ENCODE results near the gene PLA2G4C. TPM values are rescaled to one million over a fixed set of nuclear protein-coding genes. Genes with fewer than 3 reads are reported as not detected.

The PLA2G4C gene
- total and polyA plus RNA-seq, 11 donors, result 11.0 to 71.5 (median 39.0) TPM

DNA sequence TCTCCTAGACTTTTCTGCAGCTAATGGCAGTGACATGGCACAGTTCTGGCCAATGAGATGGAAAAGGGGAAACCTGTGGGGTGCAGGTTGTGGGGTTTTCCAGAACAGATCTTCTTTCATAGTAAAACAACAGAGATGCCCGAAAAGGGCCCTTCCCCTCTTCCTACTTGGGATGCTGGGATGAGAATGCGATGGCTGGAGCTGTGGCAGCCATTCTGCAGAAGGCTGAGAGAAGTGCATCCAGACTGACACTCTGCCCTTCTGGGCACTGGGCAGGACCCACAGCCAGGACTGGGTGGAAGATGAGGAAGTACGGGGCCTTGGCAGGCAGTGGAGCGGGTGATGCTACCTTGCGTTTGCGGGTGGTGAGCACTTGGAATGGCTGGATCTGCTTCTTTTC is 16.9 kb upstream of the PLA2G4C start:
- intact Hi-C loops (cut with DNase I), result no loop called here
- Histone ChIP-seq H3K9me3 (no peaks in the 10 kb centered on the region), H3K4me3 (no peak overlapping the region), H3K4me1 (peaks cover 0 to 6% (median 0%) of the 10 kb centered on the region in 12 donors), H3K27ac (no peak overlapping the region), H3K27me3 (no peaks in the 10 kb centered on the region), H3K36me3 (peaks cover 0 to 56% (median 2%) of the 10 kb centered on the region in 9 donors)
- TF ChIP-seq CTCF (IDR thresholded peaks at IDR 0.05) (no peak), POLR2A (IDR thresholded peaks at IDR 0.05) (no peak)
- no peak for ATAC-seq
- DNase-seq, result no peak
- 91 to 99% (median 96%) methylated on average over 6 of the region's 6 CpGs for WGBS, 4 donors

DNA sequence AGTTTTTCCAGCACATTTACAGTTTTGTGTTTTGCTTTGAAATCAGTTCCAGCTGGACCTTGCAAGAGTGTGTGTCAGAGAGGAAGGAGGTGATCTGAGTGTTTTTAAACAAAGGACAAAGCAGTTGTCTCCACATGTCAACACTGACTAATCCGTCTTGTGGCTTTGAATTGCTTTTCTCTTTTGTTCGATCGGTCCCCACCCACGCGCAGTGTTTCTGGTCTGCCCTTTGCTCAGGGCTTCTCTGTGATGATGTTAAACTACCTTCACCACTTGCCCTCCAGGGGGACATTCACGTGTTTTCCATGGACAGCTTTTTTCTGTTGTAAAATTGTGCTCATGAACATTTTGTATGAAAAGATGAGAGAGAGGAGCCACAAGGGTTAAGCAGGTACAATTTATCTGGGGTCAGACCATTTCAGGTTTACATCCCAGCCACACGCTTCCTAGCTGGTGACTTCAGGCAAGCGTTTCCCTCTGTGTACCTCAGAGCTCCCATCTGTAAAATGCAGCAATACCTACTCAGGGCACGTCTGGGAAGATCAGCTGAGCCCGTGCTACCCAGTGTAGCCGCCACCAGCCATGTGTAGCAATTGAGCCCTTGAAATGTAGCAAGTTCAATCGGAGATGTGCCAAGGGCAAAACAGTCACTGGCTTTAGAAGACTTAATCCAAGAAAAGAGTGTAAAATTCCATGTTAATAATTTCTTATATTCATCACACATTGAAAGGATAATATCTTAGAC is 13.5 kb upstream of the PLA2G4C start:
- intact Hi-C loops (cut with DNase I), result no loop called here
- no peaks in the 10 kb centered on the region for H3K27me3 ChIP-seq
- peaks cover 0 to 13% (median 0%) of the 10 kb centered on the region in 12 donors for H3K4me1 ChIP-seq
- no peak overlapping the region for H3K4me3 ChIP-seq
- TF ChIP-seq CTCF (IDR thresholded peaks at IDR 0.05), result peak in 3 of 12 donors; percentile 4 to 17 (median 12)
- TF ChIP-seq POLR2A (IDR thresholded peaks at IDR 0.05), result no peak
- ATAC-seq (peak in 2 of 4 donors; percentile 45 to 78), DNase-seq (no peak)
- WGBS, 4 donors, result 68 to 76% (median 74%) methylated on average over 12 of the region's 12 CpGs
- no peaks in the 10 kb centered on the region for H3K9me3 ChIP-seq
- H3K36me3 ChIP-seq, result peaks cover 0 to 45% (median 2%) of the 10 kb centered on the region in 9 donors
- no peak overlapping the region for H3K27ac ChIP-seq

GRCh38 chr19:48122421-48122820 is 11.8 kb upstream of the PLA2G4C start:
- no peak for DNase-seq
- peak overlapping the region in 3 of 12 donors; percentile 13 to 42 (median 17) for H3K27ac ChIP-seq
- peak in 1 of 4 donors; percentile 8 for ATAC-seq

More at GRCh38 chr19:48122421-48122820, 11.8 kb upstream of the PLA2G4C start:
- Histone ChIP-seq H3K36me3 (peaks cover 0 to 44% (median 0%) of the 10 kb centered on the region in 9 donors), H3K4me3 (no peak overlapping the region), H3K27me3 (no peaks in the 10 kb centered on the region), H3K4me1 (peaks cover 0 to 19% (median 0%) of the 10 kb centered on the region in 12 donors), H3K9me3 (no peaks in the 10 kb centered on the region)
- no peak for TF ChIP-seq CTCF (IDR thresholded peaks at IDR 0.05)
- no peak for TF ChIP-seq POLR2A (IDR thresholded peaks at IDR 0.05)
- WGBS, 4 donors, result 66 to 75% (median 69%) methylated on average over 14 of the region's 14 CpGs
- intact Hi-C loops (cut with DNase I), result no loop called here
